Adipocyte (in vitro differentiated cells): ENCODE results near the gene GIMAP7.
"Not testable (repeated sequence)": the region's sequence is repeated elsewhere in the genome, so short reads cannot be mapped to it uniquely, and the experiment has no call there.

Experiments
- DNase-seq: peaks from one replicate; pipeline ENCODE4 v3.0.0-alpha.2; 2015; ENCODE audit warnings: low read depth
- H3K27me3 ChIP-seq: replicated peaks from 2 replicates; pipeline ENCODE4 v1.7.0; 2013; ENCODE audit warnings: mild to moderate bottlenecking, low read length, moderate library complexity; ENCODE audit not compliant: control insufficient read depth, insufficient read depth
- H3K36me3 ChIP-seq: 2 replicates; pipeline ENCODE4 v1.7.0; 2013; ENCODE audit warnings: low read length, mild to moderate bottlenecking, moderate library complexity; ENCODE audit not compliant: control insufficient read depth, insufficient read depth, severe bottlenecking
- H3K4me1 ChIP-seq: 2 replicates; pipeline ENCODE4 v1.7.0; 2013; ENCODE audit warnings: mild to moderate bottlenecking, low read length, moderate library complexity; ENCODE audit not compliant: control insufficient read depth, insufficient read depth
- H3K4me3 ChIP-seq: 2 replicates; pipeline ENCODE4 v1.7.0; 2013; ENCODE audit warnings: mild to moderate bottlenecking, low read length, moderate library complexity
- H3K9ac ChIP-seq: 2 replicates; pipeline ENCODE4 v1.7.0; 2013; ENCODE audit warnings: mild to moderate bottlenecking, low read length, moderate library complexity
- H3K9me3 ChIP-seq: 2 replicates; pipeline ENCODE4 v1.7.0; 2013; ENCODE audit warnings: mild to moderate bottlenecking, low read length, moderate library complexity; ENCODE audit not compliant: control insufficient read depth

GIMAP7 gene

GRCh38 chr7:150481922-150482321, 32.8 kb upstream of the GIMAP7 start:
- Histone ChIP-seq H3K4me3 (no peak overlapping the region), H3K9ac (no peak overlapping the region), H3K36me3 (no peaks in the 10 kb centered on the region), H3K4me1 (no peaks in the 10 kb centered on the region), H3K27me3 (peaks cover 3% of the 10 kb centered on the region), H3K9me3 (no peaks in the 10 kb centered on the region)
- no peak for DNase-seq

- not testable (repeated sequence) for H3K4me3 ChIP-seq, H3K36me3 ChIP-seq, H3K27me3 ChIP-seq, H3K9ac ChIP-seq, DNase-seq, H3K9me3 ChIP-seq, H3K4me1 ChIP-seq
These were observed 31.2 kb upstream of the GIMAP7 start for GRCh38 chr7:150483514-150483913.

GRCh38 chr7:150484071-150484470, 30.6 kb upstream of the GIMAP7 start:
- H3K9ac ChIP-seq, DNase-seq, H3K27me3 ChIP-seq, H3K4me1 ChIP-seq, H3K9me3 ChIP-seq, H3K4me3 ChIP-seq, H3K36me3 ChIP-seq: not testable (repeated sequence)

- Histone ChIP-seq H3K27me3 (no peaks in the 10 kb centered on the region), H3K9me3 (no peaks in the 10 kb centered on the region), H3K4me3 (no peak overlapping the region), H3K4me1 (no peaks in the 10 kb centered on the region), H3K36me3 (no peaks in the 10 kb centered on the region), H3K9ac (no peak overlapping the region)
- no peak for DNase-seq
These were observed 27.0 kb upstream of the GIMAP7 start for GRCh38 chr7:150487625-150488024.

GRCh38 chr7:150489782-150490181, 24.9 kb upstream of the GIMAP7 start:
- Histone ChIP-seq H3K4me3 (no peak overlapping the region), H3K4me1 (no peaks in the 10 kb centered on the region), H3K27me3 (no peaks in the 10 kb centered on the region), H3K36me3 (no peaks in the 10 kb centered on the region), H3K9me3 (no peaks in the 10 kb centered on the region), H3K9ac (no peak overlapping the region)
- DNase-seq = no peak

- H3K27me3 ChIP-seq, H3K4me1 ChIP-seq, H3K9ac ChIP-seq, H3K4me3 ChIP-seq, DNase-seq, H3K9me3 ChIP-seq, H3K36me3 ChIP-seq: not testable (repeated sequence)
These were observed 21.2 kb upstream of the GIMAP7 start for GRCh38 chr7:150493442-150493841.

- Histone ChIP-seq H3K27me3 (no peaks in the 10 kb centered on the region), H3K4me1 (no peaks in the 10 kb centered on the region), H3K36me3 (no peaks in the 10 kb centered on the region), H3K9ac (no peak overlapping the region), H3K4me3 (no peak overlapping the region), H3K9me3 (no peaks in the 10 kb centered on the region)
- no peak for DNase-seq
These were observed 12.2 kb upstream of the GIMAP7 start for GRCh38 chr7:150502519-150502918.

- H3K36me3 ChIP-seq = no peaks in the 10 kb centered on the region
- DNase-seq = no peak
These were observed 11.5 kb upstream of the GIMAP7 start for GRCh38 chr7:150503155-150503554.

GRCh38 chr7:150503581-150503980, 11.1 kb upstream of the GIMAP7 start:
- no peaks in the 10 kb centered on the region for H3K9me3 ChIP-seq
- DNase-seq = no peak
- H3K9ac ChIP-seq = no peak overlapping the region
- no peaks in the 10 kb centered on the region for H3K27me3 ChIP-seq
- no peak overlapping the region for H3K4me3 ChIP-seq
- no peaks in the 10 kb centered on the region for H3K36me3 ChIP-seq
- no peaks in the 10 kb centered on the region for H3K4me1 ChIP-seq

More at GRCh38 chr7:150503155-150503554, 11.5 kb upstream of the GIMAP7 start:
- Histone ChIP-seq H3K9ac (no peak overlapping the region), H3K4me1 (no peaks in the 10 kb centered on the region), H3K9me3 (no peaks in the 10 kb centered on the region), H3K27me3 (no peaks in the 10 kb centered on the region), H3K4me3 (no peak overlapping the region)

- Histone ChIP-seq H3K4me3 (no peak overlapping the region), H3K36me3 (no peaks in the 10 kb centered on the region), H3K9ac (no peak overlapping the region), H3K27me3 (no peaks in the 10 kb centered on the region), H3K9me3 (no peaks in the 10 kb centered on the region), H3K4me1 (no peaks in the 10 kb centered on the region)
- no peak for DNase-seq
These were observed 6.6 kb upstream of the GIMAP7 start for GRCh38 chr7:150507947-150508602.

GRCh38 chr7:150511048-150511447, 3.6 kb upstream of the GIMAP7 start:
- no peaks in the 10 kb centered on the region for H3K9me3 ChIP-seq
- H3K4me1 ChIP-seq = no peaks in the 10 kb centered on the region
- H3K36me3 ChIP-seq = no peaks in the 10 kb centered on the region
- no peak for DNase-seq
- H3K27me3 ChIP-seq = no peaks in the 10 kb centered on the region
- H3K4me3 ChIP-seq = no peak overlapping the region
- no peak overlapping the region for H3K9ac ChIP-seq

- Histone ChIP-seq H3K36me3 (no peaks in the 10 kb centered on the region), H3K27me3 (no peaks in the 10 kb centered on the region), H3K4me1 (no peaks in the 10 kb centered on the region), H3K9ac (no peak overlapping the region), H3K9me3 (no peaks in the 10 kb centered on the region), H3K4me3 (no peak overlapping the region)
- DNase-seq = no peak
These were observed 914 bp upstream of the GIMAP7 start for GRCh38 chr7:150513758-150514157.
